GM23338 (cell line): ENCODE measurements around the gene LIPT1.

Experiments
- CREB1 ChIP-seq: fragments of 250-450 bp; sonication (Bioruptor Pico); IDR thresholded peaks from 2 replicates; pipeline ENCODE4 v1.5.0; 2020; ENCODE audit warnings: low read depth, mild to moderate bottlenecking, moderate library complexity
- CTCF ChIP-seq, 2 experiments: fragments of 200-600 bp in 1 of 2; sonication (generic) in 1 of 2; conservative IDR thresholded peaks; 2 replicates each; pipeline versions ENCODE4 v1.5.1 to v1.6.1; 2016 to 2017; ENCODE audit warnings: antibody characterized with exemption in 2 of 2, low read depth in 2 of 2, mild to moderate bottlenecking in 2 of 2, moderate library complexity in 1 of 2
- EZH2 ChIP-seq: fragments of 200-600 bp; sonication (generic); IDR thresholded peaks from one replicate; pipeline ENCODE4 v1.8.0; 2017; ENCODE audit warnings: antibody characterized with exemption, mild to moderate bottlenecking, low read depth; ENCODE audit not compliant: unreplicated experiment
- EZH2phosphoT487 ChIP-seq: fragments of 200-600 bp; sonication (generic); IDR thresholded peaks from one replicate; pipeline ENCODE4 v1.8.1; 2018; ENCODE audit warnings: antibody characterized with exemption; ENCODE audit not compliant: unreplicated experiment
- NANOG ChIP-seq: IDR thresholded peaks from 2 replicates; pipeline ENCODE4 v1.6.1; 2016; ENCODE audit warnings: antibody characterized with exemption, borderline replicate concordance
- POLR2AphosphoS5 ChIP-seq: IDR thresholded peaks from 2 replicates; pipeline ENCODE4 v1.6.1; 2016; ENCODE audit warnings: antibody characterized with exemption, low read depth
- REST ChIP-seq: IDR thresholded peaks from one replicate; pipeline ENCODE4 v1.6.1; 2018; ENCODE audit warnings: antibody characterized with exemption; ENCODE audit not compliant: unreplicated experiment
- ZNF114 ChIP-seq: fragments of 250-450 bp; sonication (Bioruptor Pico); IDR thresholded peaks from 2 replicates; pipeline ENCODE4 v1.5.0; 2020; ENCODE audit warnings: mild to moderate bottlenecking, moderate library complexity
- ZNF462 ChIP-seq: fragments of 250-450 bp; sonication (Bioruptor Pico); IDR thresholded peaks from 2 replicates; pipeline ENCODE4 v1.5.0; 2020; ENCODE audit warnings: mild to moderate bottlenecking, moderate library complexity
- TF ChIP-seq, protein P1 (sequence below): IDR thresholded peaks from 2 replicates; pipeline ENCODE4 v1.6.1; 2016; ENCODE audit warnings: antibody characterized with exemption

DNA sequence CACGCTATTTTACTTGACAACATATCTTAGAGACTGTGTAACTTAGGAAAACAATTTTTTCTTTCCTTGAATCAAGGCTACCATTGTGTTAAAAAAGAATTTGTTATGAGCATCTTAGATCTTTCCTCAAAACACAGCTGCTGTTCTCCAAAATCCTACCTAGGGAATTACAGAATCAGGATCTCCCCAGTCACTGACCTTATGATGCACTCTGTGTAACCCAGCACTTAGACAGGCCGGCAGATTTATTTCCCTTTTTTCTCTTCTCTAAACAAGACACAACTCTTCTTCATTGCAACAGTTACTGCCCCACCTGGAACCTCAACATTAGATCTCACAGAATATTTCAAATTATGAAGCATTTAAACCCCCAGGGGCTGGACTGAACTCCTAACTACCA lies 26.8 kb upstream of the LIPT1 start:
- TF ChIP-seq EZH2 (no peak), CTCF (conservative IDR thresholded peaks at IDR 0.05; ENCODE audit: low read depth in 2 of 2) (no peak), EZH2phosphoT487 (no peak), REST (no peak), POLR2AphosphoS5 (no peak), CREB1 (CRISPR knock-in tag) (no peak), NANOG (no peak), ZNF462 (CRISPR knock-in tag) (no peak), ZNF114 (CRISPR knock-in tag) (no peak)
- TF ChIP-seq, protein P1, sequence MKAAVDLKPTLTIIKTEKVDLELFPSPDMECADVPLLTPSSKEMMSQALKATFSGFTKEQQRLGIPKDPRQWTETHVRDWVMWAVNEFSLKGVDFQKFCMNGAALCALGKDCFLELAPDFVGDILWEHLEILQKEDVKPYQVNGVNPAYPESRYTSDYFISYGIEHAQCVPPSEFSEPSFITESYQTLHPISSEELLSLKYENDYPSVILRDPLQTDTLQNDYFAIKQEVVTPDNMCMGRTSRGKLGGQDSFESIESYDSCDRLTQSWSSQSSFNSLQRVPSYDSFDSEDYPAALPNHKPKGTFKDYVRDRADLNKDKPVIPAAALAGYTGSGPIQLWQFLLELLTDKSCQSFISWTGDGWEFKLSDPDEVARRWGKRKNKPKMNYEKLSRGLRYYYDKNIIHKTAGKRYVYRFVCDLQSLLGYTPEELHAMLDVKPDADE = no peak
